ENCODE measurements around the gene AKR7A2. TPM values are rescaled to one million over a fixed set of nuclear protein-coding genes. Genes with fewer than 3 reads are reported as not detected.
A peak's percentile ranks its signal among the peaks of the same experiment; 100 is the strongest.

The AKR7A2 gene
- total RNA-seq, 1 donor from 2014 or later = 101 TPM

- peak; percentile 55 for DNase-seq (ENCODE audit: low read depth)
Measured at GRCh38 chr1:19343617-19344350, 31.8 kb upstream of the AKR7A2 start.

GRCh38 chr1:19342894-19343616, 31.1 kb upstream of the AKR7A2 start:
- no peak for DNase-seq (ENCODE audit: low read depth)

- DNase-seq (ENCODE audit: low read depth) = peak; percentile 48
Measured at GRCh38 chr1:19342062-19342750, 30.3 kb upstream of the AKR7A2 start.

GRCh38 chr1:19341201-19342061, 29.5 kb upstream of the AKR7A2 start:
- peak; percentile 58 for DNase-seq (ENCODE audit: low read depth)

GRCh38 chr1:19340387-19340937, 28.5 kb upstream of the AKR7A2 start:
- DNase-seq (ENCODE audit: low read depth) = no peak

- DNase-seq (ENCODE audit: low read depth) = no peak
Measured at GRCh38 chr1:19339214-19339861, 27.4 kb upstream of the AKR7A2 start.

GRCh38 chr1:19338323-19338762, 26.4 kb upstream of the AKR7A2 start:
- DNase-seq (ENCODE audit: low read depth) = no peak

- no peak for DNase-seq (ENCODE audit: low read depth)
Measured at GRCh38 chr1:19337289-19337688, 25.3 kb upstream of the AKR7A2 start.

- peak; percentile 5 for DNase-seq (ENCODE audit: low read depth)
Measured at GRCh38 chr1:19336543-19336942, 24.6 kb upstream of the AKR7A2 start.

- DNase-seq (ENCODE audit: low read depth) = no peak
Measured at GRCh38 chr1:19333587-19334354, 21.8 kb upstream of the AKR7A2 start.

- no peak for DNase-seq (ENCODE audit: low read depth)
Measured at GRCh38 chr1:19332832-19333231, 20.9 kb upstream of the AKR7A2 start.

- no peak for DNase-seq (ENCODE audit: low read depth)
Measured at GRCh38 chr1:19331262-19331878, 19.4 kb upstream of the AKR7A2 start.

- DNase-seq (ENCODE audit: low read depth) = no peak
Measured at GRCh38 chr1:19330449-19331135, 18.6 kb upstream of the AKR7A2 start.

GRCh38 chr1:19329611-19330010, 17.7 kb upstream of the AKR7A2 start:
- no peak for DNase-seq (ENCODE audit: low read depth)

- no peak for DNase-seq (ENCODE audit: low read depth)
Measured at GRCh38 chr1:19329188-19329587, 17.2 kb upstream of the AKR7A2 start.

GRCh38 chr1:19328486-19328885, 16.5 kb upstream of the AKR7A2 start:
- no peak for DNase-seq (ENCODE audit: low read depth)

- no peak for DNase-seq (ENCODE audit: low read depth)
Measured at GRCh38 chr1:19327736-19328135, 15.8 kb upstream of the AKR7A2 start.

GRCh38 chr1:19327301-19327700, 15.4 kb upstream of the AKR7A2 start:
- no peak for DNase-seq (ENCODE audit: low read depth)

- no peak for DNase-seq (ENCODE audit: low read depth)
Measured at GRCh38 chr1:19326748-19327065, 14.8 kb upstream of the AKR7A2 start.
